Measurements from ENCODE around the gene BSDC1.

GRCh38 chr1:32336591-32336932 lies 57.7 kb downstream of the BSDC1 start:
- no peak for TF ChIP-seq CTCF (IDR thresholded peaks at IDR 0.05)
- TF ChIP-seq POLR2A (IDR thresholded peaks at IDR 0.05) = no peak
- TF ChIP-seq EP300 (IDR thresholded peaks at IDR 0.05) = no peak

Data from ovary (tissue), 3 donors.